Activated B cell treated with CpG ODN at 0.5 μM for 24 hours (primary cell): ENCODE measurements around the gene SALL2. TPM values are rescaled to one million over a fixed set of nuclear protein-coding genes. Genes with fewer than 3 reads are reported as not detected.

Experiments
- ATAC-seq: fragments of 200-7000 bp; cut with Tn5 transposase; one replicate; pipeline ENCODE4 v1.10.0; 2021; ENCODE audit warnings: low read depth, mild to moderate bottlenecking, moderate library complexity
- CTCF ChIA-PET: fragments of 350-600 bp; sonication (Branson Sonifier 250); formaldehyde crosslinking; loops from one replicate; lab custom pipeline; 2021; ENCODE audit warnings: antibody characterized with exemption; lab: Charles Lee
- POLR2A ChIA-PET: fragments of 350-600 bp; sonication (Branson Sonifier 250); formaldehyde crosslinking; loops from one replicate; lab custom pipeline; 2021; ENCODE audit warnings: antibody characterized with exemption; lab: Charles Lee
- DNase-seq: peaks from one replicate; pipeline ENCODE4 v3.0.0; 2022
- H3K27ac Mint-ChIP-seq: one replicate; pipeline ENCODE4 v1.8.0; 2020; ENCODE audit warnings: mixed read lengths
- H3K27me3 Mint-ChIP-seq: one replicate; pipeline ENCODE4 v1.8.0; 2021; ENCODE audit warnings: mixed read lengths
- H3K36me3 Mint-ChIP-seq: one replicate; pipeline ENCODE4 v1.8.0; 2021; ENCODE audit warnings: low read depth, mixed read lengths
- H3K4me1 Mint-ChIP-seq: one replicate; pipeline ENCODE4 v1.8.0; 2021; ENCODE audit warnings: mixed read lengths
- H3K4me3 Mint-ChIP-seq: one replicate; pipeline ENCODE4 v1.8.0; 2020; ENCODE audit warnings: mild to moderate bottlenecking, mixed read lengths
- H3K9me3 Mint-ChIP-seq: one replicate; pipeline ENCODE4 v1.8.0; 2020; ENCODE audit warnings: mixed read lengths
- intact Hi-C: fragments of 100-400 bp; cut with micrococcal nuclease; formaldehyde crosslinking; loops from one replicate; pipeline ENCODE4 v1.15.1; 2024
- total RNA-seq: library from RNA; stranded (reverse); gene quantifications from 2 replicates; pipeline ENCODE4 v1.2.3, GENCODE V29; 2022
- TF ChIP-seq, protein P1 (sequence below): fragments of 200-600 bp; IDR thresholded peaks from one replicate; pipeline ENCODE4 v1.8.0; 2022; ENCODE audit warnings: antibody characterized with exemption, mild to moderate bottlenecking

SALL2 gene
- total RNA-seq, 1 donor from 2014 or later: 0.24 TPM

DNA sequence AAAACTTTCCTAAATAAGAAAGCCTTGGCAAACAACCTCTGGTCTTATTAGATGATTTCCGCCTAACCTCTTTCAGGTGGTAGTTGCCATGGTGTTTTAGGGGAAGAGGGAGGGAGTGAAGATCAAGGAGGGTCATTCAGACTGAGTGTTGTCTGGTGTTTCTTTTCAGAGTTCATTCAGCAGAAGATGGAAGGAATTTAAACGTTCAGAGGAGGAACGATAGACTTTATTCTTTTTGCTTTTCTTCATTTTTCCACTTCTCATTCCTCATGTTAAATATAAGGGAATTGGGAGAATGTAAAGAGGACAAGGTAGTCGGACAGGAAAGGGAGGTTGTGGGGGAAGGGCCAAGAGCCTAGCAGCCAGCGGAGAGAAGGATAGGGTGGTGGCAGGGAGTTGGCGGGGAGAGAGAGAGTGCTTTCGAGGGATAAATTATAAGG, 17.4 kb upstream of the SALL2 start:
- Mint-ChIP-seq H3K27me3 (peaks cover 19% of the 10 kb centered on the region), H3K4me3 (no peak overlapping the region), H3K9me3 (no peaks in the 10 kb centered on the region), H3K36me3 (no peaks in the 10 kb centered on the region), H3K4me1 (no peaks in the 10 kb centered on the region), H3K27ac (no peak overlapping the region)
- TF ChIP-seq, protein P1, sequence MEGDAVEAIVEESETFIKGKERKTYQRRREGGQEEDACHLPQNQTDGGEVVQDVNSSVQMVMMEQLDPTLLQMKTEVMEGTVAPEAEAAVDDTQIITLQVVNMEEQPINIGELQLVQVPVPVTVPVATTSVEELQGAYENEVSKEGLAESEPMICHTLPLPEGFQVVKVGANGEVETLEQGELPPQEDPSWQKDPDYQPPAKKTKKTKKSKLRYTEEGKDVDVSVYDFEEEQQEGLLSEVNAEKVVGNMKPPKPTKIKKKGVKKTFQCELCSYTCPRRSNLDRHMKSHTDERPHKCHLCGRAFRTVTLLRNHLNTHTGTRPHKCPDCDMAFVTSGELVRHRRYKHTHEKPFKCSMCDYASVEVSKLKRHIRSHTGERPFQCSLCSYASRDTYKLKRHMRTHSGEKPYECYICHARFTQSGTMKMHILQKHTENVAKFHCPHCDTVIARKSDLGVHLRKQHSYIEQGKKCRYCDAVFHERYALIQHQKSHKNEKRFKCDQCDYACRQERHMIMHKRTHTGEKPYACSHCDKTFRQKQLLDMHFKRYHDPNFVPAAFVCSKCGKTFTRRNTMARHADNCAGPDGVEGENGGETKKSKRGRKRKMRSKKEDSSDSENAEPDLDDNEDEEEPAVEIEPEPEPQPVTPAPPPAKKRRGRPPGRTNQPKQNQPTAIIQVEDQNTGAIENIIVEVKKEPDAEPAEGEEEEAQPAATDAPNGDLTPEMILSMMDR: no peak
- POLR2A ChIA-PET: no interaction called here
- ATAC-seq (no peak), DNase-seq (no peak)
- CTCF ChIA-PET: no interaction called here
- intact Hi-C loops: no loop called here

DNA sequence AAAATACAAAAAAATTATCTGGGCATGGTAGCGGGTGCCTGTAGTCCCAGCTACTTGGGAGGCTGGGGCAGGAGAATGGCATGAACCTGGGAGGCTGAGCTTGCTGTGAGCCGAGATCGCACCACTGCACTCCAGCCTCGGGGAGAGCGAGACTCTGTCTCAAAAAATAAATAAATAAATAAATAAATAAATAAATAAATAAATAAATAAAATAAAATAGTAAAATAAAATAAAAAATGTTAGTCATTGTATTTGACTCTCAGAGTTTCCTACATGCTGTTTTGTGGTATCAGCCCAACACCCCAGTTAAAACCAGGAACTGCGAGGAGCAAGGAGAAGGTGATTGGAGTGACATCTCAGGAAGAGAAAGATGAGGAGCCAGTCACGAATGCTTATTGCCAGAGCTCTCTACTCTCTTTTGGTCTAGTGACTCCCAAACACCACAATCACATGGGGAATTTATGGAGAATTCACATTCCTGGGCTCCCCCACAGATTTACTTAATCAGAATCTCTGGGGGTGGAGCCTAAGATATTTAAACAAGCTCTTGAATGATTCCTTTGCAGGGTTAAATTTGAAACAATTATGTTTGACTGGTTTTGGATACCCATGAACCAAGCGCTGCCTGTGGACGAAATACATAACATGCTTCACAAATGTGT, 15.4 kb upstream of the SALL2 start:
- ATAC-seq (no peak), DNase-seq (no peak)
- no peaks in the 10 kb centered on the region for H3K36me3 Mint-ChIP-seq
- H3K4me3 Mint-ChIP-seq: no peak overlapping the region
- intact Hi-C loops: no loop called here
- ChIA-PET CTCF (no interaction called here), POLR2A (no interaction called here)
- H3K4me1 Mint-ChIP-seq: peaks cover 7% of the 10 kb centered on the region
- peaks cover 37% of the 10 kb centered on the region for H3K27me3 Mint-ChIP-seq
- H3K9me3 Mint-ChIP-seq: no peaks in the 10 kb centered on the region
- no peak overlapping the region for H3K27ac Mint-ChIP-seq
- TF ChIP-seq, protein P1: no peak

DNA sequence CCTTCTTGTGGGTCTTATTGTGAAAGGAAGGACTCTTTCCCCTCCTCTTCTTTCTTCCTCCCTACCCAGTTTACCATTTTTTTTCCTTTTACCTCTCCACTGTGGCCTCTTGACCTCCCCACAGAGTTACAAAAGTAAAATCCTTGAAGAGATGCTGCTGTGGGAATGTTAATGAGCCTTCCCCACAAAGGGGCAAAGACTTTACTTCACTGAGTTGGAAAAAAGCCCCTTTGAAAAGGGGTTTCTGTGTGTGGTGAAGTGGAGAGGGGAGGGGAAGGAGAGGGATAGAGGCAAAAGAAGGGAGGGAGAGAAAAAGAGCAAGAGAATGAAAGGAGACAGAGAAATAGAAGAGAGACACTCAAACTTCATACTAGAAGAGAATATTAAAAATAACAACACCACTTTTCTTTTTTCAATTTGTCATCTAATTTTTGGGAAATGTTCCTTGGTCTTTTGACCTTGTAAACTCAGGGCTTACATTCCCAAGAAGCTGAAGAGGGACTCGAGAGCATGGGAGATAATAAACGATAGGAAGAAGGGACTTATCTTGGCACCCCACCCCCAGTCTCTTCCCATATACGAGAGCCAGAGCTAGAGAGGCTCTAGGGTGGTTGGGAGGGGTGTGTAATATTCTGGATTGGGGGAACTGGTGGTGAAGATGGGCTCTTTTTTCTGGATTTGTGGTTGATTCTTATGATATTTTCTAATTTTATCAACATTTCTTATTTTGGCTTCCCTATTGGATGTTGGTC, 13.2 kb upstream of the SALL2 start:
- CTCF ChIA-PET: no interaction called here

DNA sequence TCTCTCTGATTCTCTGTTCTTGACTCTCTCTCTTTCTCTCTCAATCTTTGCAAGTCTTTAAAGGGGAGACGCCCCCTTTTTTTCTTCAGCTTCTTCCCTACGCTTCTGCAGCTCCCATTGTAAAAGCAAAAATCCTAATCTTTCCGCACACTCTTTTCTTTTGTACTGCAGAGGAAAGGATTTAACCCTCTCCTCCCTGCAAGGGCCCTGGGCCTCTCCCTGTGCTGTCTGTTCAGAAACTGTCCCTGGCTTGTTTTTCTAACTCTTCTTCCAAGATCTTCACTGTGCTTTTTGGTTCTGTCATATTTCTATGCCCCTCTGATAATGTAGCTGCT, 10.9 kb upstream of the SALL2 start:
- ChIA-PET CTCF (no interaction called here), POLR2A (no interaction called here)
- TF ChIP-seq, protein P1: no peak
- ATAC-seq (no peak), DNase-seq (no peak)
- Mint-ChIP-seq H3K36me3 (no peaks in the 10 kb centered on the region), H3K9me3 (no peaks in the 10 kb centered on the region), H3K4me1 (peaks cover 13% of the 10 kb centered on the region), H3K27me3 (peaks cover 60% of the 10 kb centered on the region), H3K4me3 (peak overlapping the region; percentile 7), H3K27ac (no peak overlapping the region)
- intact Hi-C loops: no loop called here

More for the DNA sequence above, 13.2 kb upstream of the SALL2 start:
- intact Hi-C loops: no loop called here
- H3K27ac Mint-ChIP-seq: no peak overlapping the region
- TF ChIP-seq, protein P1: no peak
- no peak overlapping the region for H3K4me3 Mint-ChIP-seq
- H3K36me3 Mint-ChIP-seq: no peaks in the 10 kb centered on the region
- H3K4me1 Mint-ChIP-seq: peaks cover 13% of the 10 kb centered on the region
- DNase-seq (no peak), ATAC-seq (no peak)
- H3K9me3 Mint-ChIP-seq: no peaks in the 10 kb centered on the region
- POLR2A ChIA-PET: no interaction called here
- H3K27me3 Mint-ChIP-seq: peaks cover 49% of the 10 kb centered on the region

DNA sequence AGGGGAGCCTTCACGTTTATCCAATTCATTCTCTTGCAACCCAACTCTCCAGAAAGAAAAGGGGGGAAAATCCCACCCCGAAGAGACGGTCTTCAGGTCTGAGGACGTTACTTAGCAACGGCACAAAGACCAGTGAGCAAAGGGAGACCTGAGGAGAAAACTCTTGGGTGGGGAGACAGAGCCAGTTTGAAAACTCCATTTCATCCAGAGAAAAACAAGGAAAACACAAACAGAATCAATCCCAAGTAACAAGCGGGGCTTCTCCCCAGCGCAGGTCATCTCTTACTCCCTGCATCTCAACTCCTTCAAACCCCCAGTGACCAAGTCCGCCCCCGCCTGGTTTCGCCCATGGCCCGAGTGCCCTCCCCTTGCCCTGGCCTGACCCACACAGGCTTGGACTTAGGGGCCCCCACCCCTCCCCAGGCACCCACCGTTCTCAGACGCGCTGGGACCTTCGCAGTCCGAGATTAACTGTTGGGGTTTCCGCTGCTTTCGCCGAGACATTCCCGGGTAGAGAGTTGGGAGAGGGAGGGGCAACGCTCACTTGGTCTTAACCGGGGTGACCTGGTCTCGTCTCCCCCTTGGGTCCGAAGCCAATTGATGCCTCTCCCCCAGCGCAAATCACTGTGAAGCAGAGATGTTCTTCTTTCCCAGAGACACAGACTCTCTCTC, 10.4 kb upstream of the SALL2 start:
- POLR2A ChIA-PET: no interaction called here
- peak overlapping the region; percentile 25 for H3K4me3 Mint-ChIP-seq
- H3K9me3 Mint-ChIP-seq: no peaks in the 10 kb centered on the region
- intact Hi-C loops: no loop called here
- CTCF ChIA-PET: no interaction called here
- ATAC-seq: no peak
- TF ChIP-seq, protein P1: no peak
- H3K27ac Mint-ChIP-seq: no peak overlapping the region
- DNase-seq: no peak
- H3K36me3 Mint-ChIP-seq: no peaks in the 10 kb centered on the region
- peaks cover 13% of the 10 kb centered on the region for H3K4me1 Mint-ChIP-seq
- H3K27me3 Mint-ChIP-seq: peaks cover 57% of the 10 kb centered on the region
